HS-5 (cell line): Measurements from ENCODE around the gene CADM4.
"Not testable (repeated sequence)": the region's sequence is repeated elsewhere in the genome, so short reads cannot be mapped to it uniquely, and the experiment has no call there.

Experiments
- DNase-seq: peaks from one replicate; pipeline ENCODE4 v3.0.0-alpha.2; 2012; ENCODE audit warnings: low read depth

The CADM4 gene

DNA sequence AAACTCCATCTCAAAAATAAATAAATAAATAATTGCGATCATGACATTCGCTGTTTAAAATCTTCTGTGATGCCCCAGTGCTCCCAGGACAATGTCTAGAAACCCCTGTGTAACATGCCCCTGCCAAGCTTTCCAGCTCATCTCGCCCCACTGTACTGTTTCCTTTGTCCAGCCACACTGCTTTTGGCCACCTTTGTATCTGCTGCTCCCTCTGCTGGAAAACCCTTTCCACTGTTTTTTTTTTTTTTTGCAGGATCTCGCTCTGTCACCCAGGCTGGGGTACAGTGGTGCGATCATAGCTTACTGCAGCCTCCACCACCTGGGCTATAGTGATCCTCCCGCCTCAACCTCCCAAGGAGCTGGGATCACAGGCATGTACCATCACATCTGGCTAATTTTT lies 22.8 kb upstream of the CADM4 start:
- DNase-seq = no peak

GRCh38 chr19:43660971-43661360 lies 21.3 kb upstream of the CADM4 start:
- DNase-seq = no peak

DNA sequence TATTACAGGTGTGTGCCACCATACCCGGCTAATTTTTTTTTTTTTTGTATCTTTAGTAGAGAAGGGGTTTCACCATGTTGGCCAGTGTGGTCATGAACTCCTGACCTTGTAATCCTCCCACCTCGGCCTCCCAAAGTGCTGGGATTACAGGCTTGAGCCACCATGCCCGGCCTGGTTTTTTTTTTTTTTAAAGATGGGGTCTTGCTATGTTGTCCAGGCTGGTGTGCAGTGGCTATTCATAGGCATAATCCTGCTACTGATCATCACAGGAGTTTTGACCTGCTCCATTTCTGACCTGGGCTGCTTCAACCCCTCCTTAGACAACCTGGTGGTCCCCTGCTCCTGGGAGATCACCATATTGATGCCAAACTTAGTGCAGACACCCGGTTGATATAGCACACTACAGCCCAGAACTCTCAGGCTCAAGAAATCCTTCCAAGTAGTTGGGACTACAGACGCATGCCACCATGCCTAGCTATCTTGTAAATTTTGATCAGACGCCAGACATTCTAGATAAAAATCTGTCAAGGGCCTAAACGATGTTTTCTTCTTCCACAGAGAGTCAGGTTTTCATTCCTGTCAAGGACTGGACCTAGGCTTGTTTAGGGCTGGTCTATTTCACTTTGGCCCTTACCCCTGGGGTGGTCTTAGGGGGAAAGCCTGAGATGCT lies 20.8 kb upstream of the CADM4 start:
- no peak for DNase-seq

- no peak for DNase-seq
These were observed 18.8 kb upstream of the CADM4 start for GRCh38 chr19:43658494-43658893.

DNA sequence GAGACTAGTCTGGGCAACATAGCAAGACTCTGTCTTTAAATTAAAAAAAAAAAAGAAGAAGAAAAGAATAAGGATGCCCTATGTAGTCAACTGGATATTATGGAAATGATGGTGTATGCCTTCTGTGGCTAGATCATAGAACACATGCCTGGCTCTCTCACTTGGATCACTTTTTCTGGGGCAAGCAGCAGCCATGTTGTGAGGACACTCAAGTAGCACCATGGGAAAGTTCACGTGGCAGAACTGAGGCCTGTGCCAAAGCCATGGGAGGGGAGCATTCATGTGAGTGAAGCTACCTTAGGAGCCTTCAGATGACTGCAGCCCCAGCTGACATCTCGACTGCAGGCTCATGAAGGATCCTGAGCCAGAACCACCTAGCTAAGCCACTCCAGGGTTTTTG lies 18.4 kb upstream of the CADM4 start:
- no peak for DNase-seq

DNA sequence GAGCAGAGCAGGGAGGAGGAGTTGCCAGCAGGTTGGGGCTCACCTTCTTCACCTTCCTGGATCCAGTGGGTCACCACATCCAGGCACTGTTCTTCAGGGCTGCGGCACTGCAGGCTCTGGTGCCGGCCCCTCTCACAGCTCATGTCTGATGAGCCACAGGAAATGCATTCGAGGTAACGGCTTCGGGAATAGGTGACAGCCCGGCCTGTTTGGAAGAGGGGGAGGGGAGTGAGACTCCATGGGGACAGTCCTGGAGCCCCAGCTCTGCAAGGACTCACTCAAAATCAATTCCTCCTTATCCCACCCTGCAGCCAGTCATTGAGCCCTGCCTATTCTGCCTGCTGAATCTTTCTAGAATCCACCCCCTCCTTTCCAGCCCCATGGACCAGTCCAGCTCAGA lies 16.8 kb upstream of the CADM4 start:
- no peak for DNase-seq

DNA sequence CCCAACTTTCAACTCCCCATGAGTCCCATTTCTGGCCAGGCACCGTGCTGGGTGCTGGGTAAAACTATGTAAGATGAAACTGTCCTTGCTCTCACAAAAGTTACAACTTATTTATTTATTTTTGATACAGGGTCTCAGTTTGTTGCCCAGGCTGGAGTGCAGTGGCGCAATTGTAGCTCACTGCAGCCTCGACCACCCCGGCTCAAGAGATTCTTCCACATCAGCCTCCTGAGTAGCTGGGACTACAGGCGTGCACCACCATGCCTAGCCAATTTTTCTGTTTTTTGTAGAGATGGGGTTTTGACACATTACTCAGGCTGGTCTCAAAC lies 12.9 kb upstream of the CADM4 start:
- no peak for DNase-seq

GRCh38 chr19:43651758-43652545 lies 12.3 kb upstream of the CADM4 start:
- no peak for DNase-seq

DNA sequence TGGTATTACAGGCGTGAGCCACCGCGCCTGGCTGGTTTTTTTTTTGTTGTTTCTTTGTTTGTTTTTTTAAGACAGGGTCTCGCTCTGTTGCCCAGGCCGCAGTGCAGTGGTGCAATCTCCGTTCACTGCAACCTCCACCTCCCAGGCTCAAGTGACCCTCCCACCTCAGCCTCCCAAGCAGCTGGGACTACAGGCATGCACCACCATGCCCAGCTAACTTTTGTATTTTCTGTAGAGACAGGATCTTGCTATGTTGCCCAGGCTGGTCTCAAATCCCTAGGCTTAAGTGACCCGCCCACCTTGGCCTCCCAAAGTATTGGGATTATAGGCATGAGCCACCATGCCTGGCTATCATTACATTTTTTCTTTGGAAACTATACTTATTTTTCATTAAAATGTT lies 10.6 kb upstream of the CADM4 start:
- DNase-seq = not testable (repeated sequence)

DNA sequence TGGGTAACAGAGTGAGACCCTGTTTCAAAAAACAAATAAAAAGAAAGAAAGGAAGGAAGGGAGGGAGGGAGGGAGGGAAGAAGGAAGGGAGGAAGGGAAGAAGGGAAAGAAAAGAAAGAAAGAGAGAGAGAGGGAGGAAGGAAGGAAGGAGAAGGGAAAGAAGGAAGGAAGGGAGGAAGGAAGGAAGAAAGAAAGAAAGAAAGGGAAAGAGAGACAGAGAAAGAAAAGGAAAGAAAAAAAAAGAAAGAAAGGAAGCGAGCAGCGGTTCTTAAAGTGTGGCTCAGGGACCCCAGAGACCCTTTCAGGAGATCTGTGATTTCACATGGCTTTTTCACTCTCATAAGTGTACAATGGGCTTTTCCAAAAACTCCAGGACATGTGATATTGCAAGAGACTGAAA lies 9.9 kb upstream of the CADM4 start:
- no peak for DNase-seq

GRCh38 chr19:43648633-43649032 lies 9.0 kb upstream of the CADM4 start:
- DNase-seq = no peak

- DNase-seq = no peak
These were observed 4.5 kb upstream of the CADM4 start for GRCh38 chr19:43644181-43644580.

GRCh38 chr19:43643326-43643725 lies 3.7 kb upstream of the CADM4 start:
- no peak for DNase-seq

DNA sequence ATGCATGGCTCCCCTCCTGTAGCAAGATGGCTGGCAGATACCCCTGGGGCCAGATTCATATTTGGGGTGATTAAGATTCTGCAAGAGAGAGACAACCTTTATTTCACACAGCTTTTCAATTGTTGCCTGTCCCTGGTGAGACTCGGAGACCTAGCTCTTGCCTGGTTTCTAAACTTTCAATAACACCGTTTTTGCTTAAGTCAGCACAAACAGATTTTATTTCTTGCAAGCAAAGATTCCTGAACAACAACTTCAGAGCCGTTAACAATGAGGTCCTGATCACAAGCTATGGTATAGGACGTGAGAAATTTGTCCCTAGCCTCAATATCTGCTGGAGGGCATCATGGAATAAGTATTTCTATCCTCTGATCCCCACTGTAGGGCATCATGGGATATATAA lies 2.9 kb upstream of the CADM4 start:
- no peak for DNase-seq

- DNase-seq = no peak
These were observed 1.7 kb upstream of the CADM4 start for GRCh38 chr19:43641333-43641732.

GRCh38 chr19:43640424-43640757 lies 741 bp upstream of the CADM4 start:
- no peak for DNase-seq

DNA sequence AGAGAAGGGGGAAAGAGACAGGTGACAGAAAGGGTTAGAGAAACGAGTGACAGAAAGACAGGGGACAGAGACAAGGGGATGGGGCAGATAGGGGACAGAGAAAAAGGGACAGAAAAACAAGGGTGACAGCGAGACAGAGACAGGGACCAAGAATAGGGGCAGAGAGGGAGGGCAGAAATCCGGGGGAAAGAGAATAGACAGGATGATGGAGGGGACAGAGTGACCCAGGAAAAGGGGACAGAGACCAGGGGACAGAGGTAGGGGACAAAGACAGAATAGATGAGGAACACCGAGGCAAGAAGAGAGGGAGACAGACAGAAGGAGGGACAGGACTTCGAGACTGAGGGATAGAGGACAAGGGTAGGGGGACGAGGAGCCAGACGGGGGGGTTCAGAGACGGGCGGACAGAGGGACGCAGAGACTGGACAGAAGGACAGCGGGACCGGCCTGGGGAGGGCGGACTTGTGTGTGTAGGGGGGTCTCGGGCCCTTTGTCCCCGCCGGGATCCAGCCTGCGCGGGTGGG lies 593 bp downstream of the CADM4 start:
- no peak for DNase-seq

DNA sequence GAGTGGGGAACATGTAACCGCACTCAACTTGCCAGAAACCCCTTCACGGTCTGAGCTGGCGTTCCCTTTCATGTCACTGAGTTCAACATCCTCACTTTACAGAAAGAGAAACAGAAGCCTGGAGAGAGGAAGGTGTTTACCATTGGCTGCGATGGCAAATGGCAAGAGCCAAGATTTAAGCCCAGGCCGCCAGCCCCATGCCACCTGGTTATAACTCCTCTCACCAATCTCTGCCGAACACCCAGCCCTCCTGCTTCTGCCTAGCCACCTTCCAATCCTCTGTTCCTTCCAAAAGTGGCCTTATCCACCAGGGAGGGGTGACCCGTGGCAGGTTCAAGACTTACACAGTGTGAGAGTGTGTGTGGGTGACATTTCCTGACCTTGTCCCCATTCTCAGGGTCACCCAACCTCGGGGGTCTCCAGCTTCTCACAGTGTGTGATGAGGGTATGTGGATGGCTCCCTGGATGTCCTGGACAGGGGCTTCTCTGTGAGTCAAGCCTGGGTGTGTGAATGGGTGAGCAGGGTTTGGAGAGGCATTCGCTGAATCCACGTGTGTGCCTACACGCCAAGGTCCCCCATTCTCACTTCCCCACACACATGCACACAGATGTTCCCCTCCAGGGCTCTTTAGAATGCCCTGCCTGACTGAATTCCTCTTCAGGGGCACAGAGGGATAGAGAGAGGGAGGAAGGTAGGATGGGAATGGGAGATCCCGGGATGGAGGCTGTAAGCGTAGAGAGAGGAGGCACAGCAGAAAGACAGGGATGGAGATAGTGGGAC lies 1.2 kb downstream of the CADM4 start:
- DNase-seq = no peak

GRCh38 chr19:43636121-43636683 lies 3.4 kb downstream of the CADM4 start:
- DNase-seq = no peak

- DNase-seq = not testable (repeated sequence)
These were observed 4.1 kb downstream of the CADM4 start for GRCh38 chr19:43635561-43635940.

DNA sequence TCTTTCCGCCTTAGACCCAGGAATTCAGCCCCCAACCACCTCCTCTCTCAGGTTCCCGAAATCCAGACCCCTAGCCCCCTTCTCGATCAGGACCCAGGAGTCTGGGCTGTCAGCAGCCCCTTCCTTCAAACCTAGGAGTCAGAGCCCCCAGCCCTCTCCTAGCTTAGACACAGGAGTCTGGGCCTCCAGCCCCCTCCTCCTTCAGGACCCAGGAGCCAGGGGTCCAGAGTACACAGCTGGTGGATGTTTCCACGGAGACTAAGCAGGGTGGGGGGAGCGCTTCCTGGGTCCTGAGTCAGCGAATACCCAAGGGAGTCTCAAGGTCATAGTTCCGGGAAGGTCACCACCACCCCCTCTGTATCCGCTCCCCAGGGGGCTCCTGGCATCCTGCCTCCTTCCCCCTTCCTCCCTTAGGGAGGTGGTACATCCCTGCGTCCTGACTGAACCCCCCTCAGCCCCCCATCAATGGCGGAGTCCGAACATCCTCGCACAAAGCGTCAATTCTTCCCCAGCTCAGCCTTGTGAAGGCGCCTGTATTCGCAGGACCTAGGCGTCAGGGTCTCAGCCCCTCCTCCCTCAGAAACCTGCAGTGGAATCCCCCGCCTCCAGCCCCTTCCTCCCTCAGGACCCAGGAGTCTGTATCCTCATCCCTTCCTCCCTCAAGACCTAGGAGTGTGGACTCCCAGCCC lies 4.6 kb downstream of the CADM4 start:
- DNase-seq = no peak

DNA sequence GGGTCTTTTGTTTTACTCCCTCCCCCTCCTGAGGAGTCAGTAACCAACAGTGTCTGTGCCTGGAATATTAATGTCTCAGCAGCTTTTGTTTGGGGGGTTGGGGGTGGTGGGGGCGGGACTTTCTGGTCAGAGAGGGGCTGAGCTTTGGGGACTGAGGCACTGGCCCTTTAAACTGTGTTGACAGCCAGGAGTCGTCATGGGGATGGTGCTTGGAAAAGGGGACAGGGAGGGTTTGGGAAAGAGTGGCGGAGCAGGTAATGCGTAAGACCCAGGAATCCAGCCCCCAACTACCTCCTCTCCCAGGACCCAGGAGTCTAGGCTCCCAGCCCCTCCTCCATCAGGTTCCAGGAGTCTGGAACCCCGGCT lies 5.2 kb downstream of the CADM4 start:
- DNase-seq = no peak
